AG04449 (cell line): ENCODE results near the gene CCNQ.

Experiments used
- CTCF ChIA-PET: fragments of 350-600 bp; formaldehyde crosslinking; extraction: SDS; loops from one replicate; lab custom pipeline; 2021; ENCODE audit warnings: antibody characterized with exemption; lab: Yijun Ruan, JAX
- POLR2A ChIA-PET: fragments of 400-600, 350-600 bp; formaldehyde crosslinking; extraction: SDS; loops from one replicate; lab custom pipeline; 2020; ENCODE audit warnings: antibody characterized with exemption, inconsistent platforms; lab: Yijun Ruan, JAX
- DNase-seq: peaks from one replicate; pipeline ENCODE4 v3.0.0-alpha.2; 2010; ENCODE audit warnings: low read depth, low spot score
- H3K4me3 ChIP-seq: 2 replicates; pipeline ENCODE4 v1.5.1; 2011; ENCODE audit warnings: low read depth, mild to moderate bottlenecking, control low read depth, low read length
- CTCF ChIP-seq: IDR thresholded peaks from one replicate; pipeline ENCODE4 v1.5.1; 2011; ENCODE audit warnings: mild to moderate bottlenecking, moderate library complexity, low read length, control low read depth, inconsistent platforms; ENCODE audit not compliant: insufficient read depth; ENCODE audit errors: missing control alignments

The CCNQ gene

DNA sequence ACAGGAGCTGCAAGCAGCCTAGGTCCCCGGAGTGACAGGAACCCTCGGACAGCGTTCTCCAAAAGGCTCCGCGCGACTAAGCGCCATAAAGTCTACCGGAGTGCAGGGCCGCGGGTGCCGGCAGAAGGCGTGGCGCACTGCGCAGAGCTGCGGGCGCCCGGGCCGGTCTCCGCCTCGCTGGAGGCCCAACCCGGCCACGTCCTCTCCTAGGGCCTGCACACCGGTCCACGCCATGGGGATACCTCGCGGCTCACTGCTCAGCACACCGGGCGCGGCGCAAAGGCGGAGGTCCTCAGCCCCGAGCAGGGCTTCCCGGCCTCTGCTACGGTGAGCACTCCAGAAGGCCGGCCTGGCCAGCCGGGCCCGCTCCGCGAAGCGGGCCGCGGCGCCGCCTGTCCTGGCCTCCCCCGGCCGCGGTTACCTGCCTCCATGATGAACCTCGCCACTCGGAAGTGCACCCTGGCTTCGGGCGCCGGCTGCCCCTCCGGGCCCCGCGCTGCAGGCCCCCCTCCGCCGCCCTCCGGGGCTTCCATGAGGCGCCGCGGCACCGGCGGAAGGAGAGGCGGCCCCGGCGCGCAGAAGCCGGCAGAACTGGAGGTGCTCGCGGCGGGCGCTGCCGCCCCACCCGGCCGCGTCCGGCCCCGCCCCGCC lies at the start of gene CCNQ:
Gene CCNQ, minus strand, starts transcription at position 599 of the 651 bp plus-strand sequence. Its CDS starts 66 bp downstream, at position 533.
- H3K4me3 ChIP-seq, result peak within 1 kb of the TSS; percentile 69
- ChIA-PET CTCF (interaction anchor here (1.4 to 3.4 kb wide), 3 partner anchors 11 to 70 kb away, joined by 3 to 37 read pairs (median 8); no protein-coding TSS in a partner anchor), POLR2A (no interaction called here)
- no peak for TF ChIP-seq CTCF
- DNase-seq, result no peak

GRCh38 chrX:153647461-153648357 lies 48.8 kb upstream of the CCNQ start:
- CTCF ChIA-PET, result interaction anchor here (0.9 to 1.5 kb wide), 4 partner anchors 9 to 20 kb away, joined by 3 to 5 read pairs (median 4); no protein-coding TSS in a partner anchor
- no peak for TF ChIP-seq CTCF
- no peak overlapping the region for H3K4me3 ChIP-seq
- DNase-seq, result no peak
- POLR2A ChIA-PET, result no interaction called here

GRCh38 chrX:153646620-153647373 lies 47.9 kb upstream of the CCNQ start, which contains the start of gene DUSP9:
Gene DUSP9, plus strand, starts transcription at chrX:153647203. Its CDS starts 751 bp downstream, at chrX:153647954.
- DNase-seq, result no peak
- no peak for TF ChIP-seq CTCF
- POLR2A ChIA-PET, result no interaction called here
- CTCF ChIA-PET, result interaction anchor here (0.7 to 1.2 kb wide), 4 partner anchors 11 to 92 kb away, joined by 3 to 5 read pairs (median 4); no protein-coding TSS in a partner anchor
- H3K4me3 ChIP-seq, result no peak within 1 kb of the TSS

DNA sequence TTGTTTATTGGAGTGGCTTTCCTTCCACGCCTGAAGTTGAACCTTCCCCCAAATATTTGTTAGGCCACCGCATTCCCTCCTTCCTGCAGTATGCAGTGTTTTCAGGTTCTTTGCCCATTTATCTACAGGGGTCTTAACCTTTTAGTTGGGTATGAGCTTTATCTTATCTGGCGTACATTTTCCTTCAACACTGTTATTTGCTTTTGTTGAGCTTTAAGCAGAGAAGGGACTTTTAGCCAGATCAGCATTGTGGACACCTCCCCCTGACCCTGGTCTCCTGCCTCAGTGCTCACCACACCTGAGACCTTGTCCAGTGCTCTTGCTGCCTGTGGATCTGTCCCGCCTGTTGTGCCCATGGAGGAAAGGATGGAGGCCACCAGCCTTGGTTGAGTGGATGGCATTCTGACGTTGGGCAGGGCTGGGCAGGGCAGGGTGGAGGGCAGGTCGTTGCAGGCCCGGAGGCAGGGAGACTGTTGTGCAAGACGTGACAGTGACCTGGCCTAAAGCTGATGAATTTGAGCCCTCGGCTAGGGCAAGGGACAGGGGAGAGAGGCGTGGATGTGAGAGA lies 47.1 kb upstream of the CCNQ start:
- H3K4me3 ChIP-seq, result no peak overlapping the region
- CTCF ChIA-PET, result interaction anchor here (0.7 to 3.2 kb wide), 4 partner anchors 10 to 106 kb away, joined by 3 to 12 read pairs (median 4); no protein-coding TSS in a partner anchor
- POLR2A ChIA-PET, result no interaction called here
- no peak for DNase-seq
- TF ChIP-seq CTCF, result no peak

DNA sequence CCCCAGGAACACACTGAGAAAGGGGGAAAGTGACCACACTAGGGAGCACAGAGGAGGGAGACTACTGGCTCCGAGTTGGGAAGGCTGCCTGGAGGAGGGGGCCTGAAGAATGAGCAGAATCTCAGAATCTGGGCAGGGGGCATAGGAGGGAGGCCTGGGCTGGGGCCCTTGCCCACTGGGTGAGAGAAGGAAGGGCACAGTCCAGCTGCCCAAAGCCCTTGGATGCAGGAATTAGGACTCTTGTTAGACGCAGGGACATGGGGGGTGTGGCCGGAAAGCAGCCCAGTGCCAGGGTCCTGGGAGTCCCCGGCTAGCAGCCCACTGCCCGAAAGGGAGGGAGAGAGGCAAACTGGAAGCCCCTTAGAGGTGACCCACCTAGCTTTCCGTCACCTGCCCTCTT lies 46.2 kb upstream of the CCNQ start:
- ChIA-PET POLR2A (no interaction called here), CTCF (interaction anchor here (3.2 kb wide), 1 partner anchor 106 kb away, joined by 12 read pairs; no protein-coding TSS in a partner anchor)
- DNase-seq, result no peak
- no peak overlapping the region for H3K4me3 ChIP-seq
- TF ChIP-seq CTCF, result no peak
